Esophagus (tissue), 2 donors: Measurements from ENCODE around the gene ANKRD42. TPM values are rescaled to one million over a fixed set of nuclear protein-coding genes. Genes with fewer than 3 reads are reported as not detected.

Source experiments
- H3K27ac ChIP-seq, 2 donors: one replicate each; pipeline ENCODE4 v1.5.1; 2013; ENCODE audit warnings: low read depth in 2 of 2, mild to moderate bottlenecking in 2 of 2, inconsistent platforms in 1 of 2, low read length in 1 of 2, moderate library complexity in 1 of 2
- H3K27me3 ChIP-seq, 2 donors: one replicate each; pipeline ENCODE4 v1.6.1; 2013; ENCODE audit warnings: low read length in 2 of 2, control low read depth in 1 of 2, mild to moderate bottlenecking in 1 of 2; ENCODE audit not compliant: insufficient read depth in 2 of 2, control insufficient read depth in 1 of 2
- H3K36me3 ChIP-seq, 2 donors: one replicate each; pipeline ENCODE4 v1.6.1; 2013; ENCODE audit warnings: low read length in 1 of 2; ENCODE audit not compliant: control insufficient read depth in 2 of 2, insufficient read depth in 2 of 2
- H3K4me1 ChIP-seq, 2 donors: one replicate each; pipeline ENCODE4 v1.6.1; 2013; ENCODE audit warnings: low read length in 1 of 2; ENCODE audit not compliant: control insufficient read depth in 2 of 2, insufficient read depth in 2 of 2
- H3K4me3 ChIP-seq, 2 donors: one replicate each; pipeline ENCODE4 v1.5.1; 2013; ENCODE audit warnings: low read length in 2 of 2, mild to moderate bottlenecking in 2 of 2, low read depth in 1 of 2, moderate library complexity in 1 of 2
- H3K9me3 ChIP-seq, 2 donors: one replicate each; pipeline ENCODE4 v1.6.1; 2013; ENCODE audit warnings: mild to moderate bottlenecking in 2 of 2, low read depth in 1 of 2, low read length in 1 of 2, moderate library complexity in 1 of 2; ENCODE audit not compliant: control insufficient read depth in 2 of 2, insufficient read depth in 1 of 2
- WGBS, 2 donors: extraction: QIAGEN DNeasy Blood & Tissue Kit; methylation state at CpG; one replicate each; pipeline ENCODE4 v1.1.7; 2013; 5-methylcytosine and 5-hydroxymethylcytosine counted together
- polyA plus RNA-seq, 2 donors: library from polyadenylated mRNA; stranded (reverse); fragments of 200-250 nt; gene quantifications; one replicate each; pipeline ENCODE4 v1.2.3, GENCODE V29; 2013
- donor health status: healthy with polysubstance abuse.
- donor health status: Bipolar disorder and iron deficiency.

The ANKRD42 gene
- polyA plus RNA-seq, 2 donors: 2.2 to 3.1 TPM

GRCh38 chr11:83170865-83171264 is 22.6 kb upstream of the ANKRD42 start:
- Histone ChIP-seq H3K4me3 (peak overlapping the region in 1 of 2 donors; percentile 28), H3K4me1 (peaks cover 3 to 9% of the 10 kb centered on the region in 2 donors), H3K36me3 (peaks cover 9 to 22% of the 10 kb centered on the region in 2 donors), H3K27me3 (no peaks in the 10 kb centered on the region), H3K9me3 (no peaks in the 10 kb centered on the region), H3K27ac (no peak overlapping the region)
- WGBS, 2 donors: 48 to 65% methylated on average over 2 of the region's 2 CpGs

- 84 to 89% methylated on average over 4 of the region's 4 CpGs for WGBS, 2 donors
- Histone ChIP-seq H3K27ac (peak overlapping the region in 1 of 2 donors; percentile 31), H3K36me3 (peaks cover 9 to 21% of the 10 kb centered on the region in 2 donors), H3K27me3 (no peaks in the 10 kb centered on the region), H3K4me3 (no peak overlapping the region), H3K4me1 (peaks cover 3 to 9% of the 10 kb centered on the region in 2 donors), H3K9me3 (no peaks in the 10 kb centered on the region)
Observed at GRCh38 chr11:83172551-83172950, 21.0 kb upstream of the ANKRD42 start.

GRCh38 chr11:83174008-83174407 is 19.5 kb upstream of the ANKRD42 start:
- Histone ChIP-seq H3K9me3 (no peaks in the 10 kb centered on the region), H3K4me3 (no peak overlapping the region), H3K27ac (no peak overlapping the region), H3K27me3 (no peaks in the 10 kb centered on the region), H3K4me1 (peaks cover 3 to 4% of the 10 kb centered on the region in 2 donors), H3K36me3 (peaks cover 4 to 12% of the 10 kb centered on the region in 2 donors)

- no peaks in the 10 kb centered on the region for H3K9me3 ChIP-seq
- peaks cover 0 to 3% of the 10 kb centered on the region in 2 donors for H3K4me1 ChIP-seq
- WGBS, 2 donors: 65 to 77% methylated on average over 1 of the region's 1 CpG
- no peak overlapping the region for H3K27ac ChIP-seq
- peaks cover 2 to 6% of the 10 kb centered on the region in 2 donors for H3K36me3 ChIP-seq
- no peaks in the 10 kb centered on the region for H3K27me3 ChIP-seq
- H3K4me3 ChIP-seq: no peak overlapping the region
Observed at GRCh38 chr11:83175815-83176214, 17.7 kb upstream of the ANKRD42 start.

- H3K27ac ChIP-seq: no peak overlapping the region
- H3K27me3 ChIP-seq: no peaks in the 10 kb centered on the region
- WGBS, 2 donors: 46 to 53% methylated on average over 2 of the region's 2 CpGs
- H3K4me1 ChIP-seq: no peaks in the 10 kb centered on the region
- no peaks in the 10 kb centered on the region for H3K9me3 ChIP-seq
- no peak overlapping the region for H3K4me3 ChIP-seq
- H3K36me3 ChIP-seq: peaks cover 2% of the 10 kb centered on the region in 2 donors
Observed at GRCh38 chr11:83181815-83182214, 11.7 kb upstream of the ANKRD42 start.

- Histone ChIP-seq H3K36me3 (peaks cover 0 to 2% of the 10 kb centered on the region in 2 donors), H3K27ac (no peak overlapping the region), H3K27me3 (no peaks in the 10 kb centered on the region), H3K4me1 (no peaks in the 10 kb centered on the region), H3K4me3 (no peak overlapping the region), H3K9me3 (no peaks in the 10 kb centered on the region)
- 87 to 95% methylated on average over 1 of the region's 1 CpG for WGBS, 2 donors
Observed at GRCh38 chr11:83185767-83186166, 7.7 kb upstream of the ANKRD42 start.

- H3K4me1 ChIP-seq: no peaks in the 10 kb centered on the region
- H3K27ac ChIP-seq: no peak overlapping the region
- 87 to 98% methylated on average over 4 of the region's 4 CpGs for WGBS, 2 donors
- no peaks in the 10 kb centered on the region for H3K9me3 ChIP-seq
- H3K27me3 ChIP-seq: no peaks in the 10 kb centered on the region
- H3K36me3 ChIP-seq: peaks cover 0 to 4% of the 10 kb centered on the region in 2 donors
- H3K4me3 ChIP-seq: no peak overlapping the region
Observed at GRCh38 chr11:83187465-83187864, 6.0 kb upstream of the ANKRD42 start.

- H3K9me3 ChIP-seq: no peaks in the 10 kb centered on the region
- no peak overlapping the region for H3K27ac ChIP-seq
- H3K27me3 ChIP-seq: no peaks in the 10 kb centered on the region
- 92 to 95% methylated on average over 5 of the region's 5 CpGs for WGBS, 2 donors
- H3K4me3 ChIP-seq: no peak overlapping the region
- peaks cover 0 to 2% of the 10 kb centered on the region in 2 donors for H3K36me3 ChIP-seq
- no peaks in the 10 kb centered on the region for H3K4me1 ChIP-seq
Observed at GRCh38 chr11:83191491-83191890, 2.0 kb upstream of the ANKRD42 start.

- Histone ChIP-seq H3K4me1 (no peaks in the 10 kb centered on the region), H3K27ac (no peak overlapping the region), H3K27me3 (no peaks in the 10 kb centered on the region), H3K4me3 (peak overlapping the region in 1 of 2 donors; percentile 98), H3K9me3 (no peaks in the 10 kb centered on the region), H3K36me3 (peaks cover 0 to 2% of the 10 kb centered on the region in 2 donors)
- 79 to 86% methylated on average over 11 of the region's 11 CpGs for WGBS, 2 donors
Observed at GRCh38 chr11:83191986-83192385, 1.5 kb upstream of the ANKRD42 start.

GRCh38 chr11:83192606-83193245 is 786 bp upstream of the ANKRD42 start:
- H3K36me3 ChIP-seq: peaks cover 0 to 2% of the 10 kb centered on the region in 2 donors
- peak overlapping the region; percentile 82 to 98 for H3K4me3 ChIP-seq
- no peaks in the 10 kb centered on the region for H3K4me1 ChIP-seq
- 14% methylated on average over 8 of the region's 8 CpGs for WGBS, 2 donors
- peak overlapping the region; percentile 88 to 98 for H3K27ac ChIP-seq
- H3K27me3 ChIP-seq: no peaks in the 10 kb centered on the region
- no peaks in the 10 kb centered on the region for H3K9me3 ChIP-seq
